Measurements from ENCODE around the gene TSPAN7.

Gene TSPAN7

GRCh38 chrX:38649674-38650647 lies 88.6 kb downstream of the TSPAN7 start:
- Histone ChIP-seq H3K79me2 (ENCODE audit: control insufficient read depth, insufficient read depth, low read length, poor library complexity) (no peaks in the 10 kb centered on the region), H4K12ac (ENCODE audit: low read depth, low read length) (no peak overlapping the region), H3K18ac (ENCODE audit: low read length) (no peak overlapping the region), H3K4me1 (ENCODE audit: control insufficient read depth in 1 of 2, insufficient read depth in 2 of 2, low read length in 2 of 2) (no peaks in the 10 kb centered on the region), H4K91ac (ENCODE audit: low read depth, low read length) (no peak overlapping the region), H2AFZ (ENCODE audit: insufficient read depth, low read length, poor library complexity) (no peak overlapping the region), H2BK120ac (ENCODE audit: insufficient read depth, low read length, poor library complexity) (no peak overlapping the region), H2BK12ac (ENCODE audit: low read length) (no peak overlapping the region), H2BK5ac (ENCODE audit: low read depth, low read length, poor library complexity) (no peak overlapping the region), H2AK5ac (ENCODE audit: low read length) (no peak overlapping the region), H3K27me3 (ENCODE audit: insufficient read depth, low read length) (no peaks in the 10 kb centered on the region), H3K4me3 (ENCODE audit: low read depth, low read length) (no peak overlapping the region), H3K4ac (ENCODE audit: low read depth, low read length) (no peak overlapping the region), H4K8ac (ENCODE audit: low read depth, low read length) (no peak overlapping the region), H3K9ac (ENCODE audit: low read length) (no peak overlapping the region), H3K27ac (ENCODE audit: low read depth, low read length) (no peak overlapping the region), H3K23ac (ENCODE audit: low read length) (no peak overlapping the region), H3K36me3 (ENCODE audit: control insufficient read depth in 1 of 2, insufficient read depth in 2 of 2, low read length in 2 of 2) (no peaks in the 10 kb centered on the region), H3K79me1 (ENCODE audit: low read length) (no peaks in the 10 kb centered on the region), H3K14ac (ENCODE audit: low read length) (no peak overlapping the region), H3K4me2 (ENCODE audit: low read length) (no peak overlapping the region), H3K9me3 (ENCODE audit: insufficient read depth, low read depth, low read length) (no peaks in the 10 kb centered on the region)
- DNase-seq, result no peak
- no CpG with 5 or more reads among the region's 6 CpGs for WGBS (ENCODE audit: extremely low coverage, insufficient coverage, insufficient read length)

- no peaks in the 10 kb centered on the region for H3K9me3 ChIP-seq (ENCODE audit: insufficient read depth, low read depth, low read length)
- no CpG with 5 or more reads among the region's 2 CpGs for WGBS (ENCODE audit: extremely low coverage, insufficient coverage, insufficient read length)
- no peak overlapping the region for H4K12ac ChIP-seq (ENCODE audit: low read depth, low read length)
Measured at GRCh38 chrX:38651625-38652601, 90.6 kb downstream of the TSPAN7 start.

GRCh38 chrX:38652934-38653442 lies 91.6 kb downstream of the TSPAN7 start:
- Histone ChIP-seq H3K9me3 (ENCODE audit: insufficient read depth, low read depth, low read length) (no peaks in the 10 kb centered on the region), H2AK5ac (ENCODE audit: low read length) (no peak overlapping the region), H2BK120ac (ENCODE audit: insufficient read depth, low read length, poor library complexity) (no peak overlapping the region), H3K4me1 (ENCODE audit: control insufficient read depth in 1 of 2, insufficient read depth in 2 of 2, low read length in 2 of 2) (no peaks in the 10 kb centered on the region), H3K36me3 (ENCODE audit: control insufficient read depth in 1 of 2, insufficient read depth in 2 of 2, low read length in 2 of 2) (no peaks in the 10 kb centered on the region), H3K79me2 (ENCODE audit: control insufficient read depth, insufficient read depth, low read length, poor library complexity) (no peaks in the 10 kb centered on the region), H2AFZ (ENCODE audit: insufficient read depth, low read length, poor library complexity) (no peak overlapping the region), H3K4me2 (ENCODE audit: low read length) (no peak overlapping the region), H3K9ac (ENCODE audit: low read length) (no peak overlapping the region), H2BK5ac (ENCODE audit: low read depth, low read length, poor library complexity) (no peak overlapping the region), H3K27ac (ENCODE audit: low read depth, low read length) (no peak overlapping the region), H2BK12ac (ENCODE audit: low read length) (no peak overlapping the region), H3K18ac (ENCODE audit: low read length) (no peak overlapping the region), H4K12ac (ENCODE audit: low read depth, low read length) (no peak overlapping the region), H3K14ac (ENCODE audit: low read length) (no peak overlapping the region), H4K91ac (ENCODE audit: low read depth, low read length) (no peak overlapping the region), H3K4ac (ENCODE audit: low read depth, low read length) (no peak overlapping the region), H3K27me3 (ENCODE audit: insufficient read depth, low read length) (no peaks in the 10 kb centered on the region), H3K23ac (ENCODE audit: low read length) (no peak overlapping the region), H3K4me3 (ENCODE audit: low read depth, low read length) (no peak overlapping the region), H4K8ac (ENCODE audit: low read depth, low read length) (no peak overlapping the region), H3K79me1 (ENCODE audit: low read length) (no peaks in the 10 kb centered on the region)
- WGBS (ENCODE audit: extremely low coverage, insufficient coverage, insufficient read length), result no CpG with 5 or more reads among the region's 13 CpGs
- DNase-seq, result no peak

More at GRCh38 chrX:38651625-38652601, 90.6 kb downstream of the TSPAN7 start:
- no peak overlapping the region for H2BK12ac ChIP-seq (ENCODE audit: low read length)
- H3K36me3 ChIP-seq (ENCODE audit: control insufficient read depth in 1 of 2, insufficient read depth in 2 of 2, low read length in 2 of 2), result no peaks in the 10 kb centered on the region
- H3K23ac ChIP-seq (ENCODE audit: low read length), result no peak overlapping the region
- H2BK5ac ChIP-seq (ENCODE audit: low read depth, low read length, poor library complexity), result no peak overlapping the region
- no peak for DNase-seq
- no peaks in the 10 kb centered on the region for H3K79me1 ChIP-seq (ENCODE audit: low read length)
- H4K8ac ChIP-seq (ENCODE audit: low read depth, low read length), result no peak overlapping the region
- no peak overlapping the region for H3K14ac ChIP-seq (ENCODE audit: low read length)
- no peak overlapping the region for H2AFZ ChIP-seq (ENCODE audit: insufficient read depth, low read length, poor library complexity)
- H2BK120ac ChIP-seq (ENCODE audit: insufficient read depth, low read length, poor library complexity), result no peak overlapping the region
- no peak overlapping the region for H3K9ac ChIP-seq (ENCODE audit: low read length)
- no peak overlapping the region for H3K27ac ChIP-seq (ENCODE audit: low read depth, low read length)
- H3K18ac ChIP-seq (ENCODE audit: low read length), result no peak overlapping the region
- no peak overlapping the region for H3K4me3 ChIP-seq (ENCODE audit: low read depth, low read length)
- H4K91ac ChIP-seq (ENCODE audit: low read depth, low read length), result no peak overlapping the region
- no peak overlapping the region for H2AK5ac ChIP-seq (ENCODE audit: low read length)
- H3K79me2 ChIP-seq (ENCODE audit: control insufficient read depth, insufficient read depth, low read length, poor library complexity), result no peaks in the 10 kb centered on the region
- H3K4ac ChIP-seq (ENCODE audit: low read depth, low read length), result no peak overlapping the region
- no peak overlapping the region for H3K4me2 ChIP-seq (ENCODE audit: low read length)
- H3K4me1 ChIP-seq (ENCODE audit: control insufficient read depth in 1 of 2, insufficient read depth in 2 of 2, low read length in 2 of 2), result no peaks in the 10 kb centered on the region
- no peaks in the 10 kb centered on the region for H3K27me3 ChIP-seq (ENCODE audit: insufficient read depth, low read length)

GRCh38 chrX:38654302-38654701 lies 93.0 kb downstream of the TSPAN7 start:
- Histone ChIP-seq H3K18ac (ENCODE audit: low read length) (no peak overlapping the region), H3K27ac (ENCODE audit: low read depth, low read length) (no peak overlapping the region), H2BK12ac (ENCODE audit: low read length) (no peak overlapping the region), H3K9ac (ENCODE audit: low read length) (no peak overlapping the region), H3K36me3 (ENCODE audit: control insufficient read depth in 1 of 2, insufficient read depth in 2 of 2, low read length in 2 of 2) (no peaks in the 10 kb centered on the region), H3K9me3 (ENCODE audit: insufficient read depth, low read depth, low read length) (no peaks in the 10 kb centered on the region), H2AFZ (ENCODE audit: insufficient read depth, low read length, poor library complexity) (no peak overlapping the region), H4K8ac (ENCODE audit: low read depth, low read length) (no peak overlapping the region), H2BK5ac (ENCODE audit: low read depth, low read length, poor library complexity) (no peak overlapping the region), H3K4ac (ENCODE audit: low read depth, low read length) (no peak overlapping the region), H4K91ac (ENCODE audit: low read depth, low read length) (no peak overlapping the region), H3K4me3 (ENCODE audit: low read depth, low read length) (no peak overlapping the region), H2BK120ac (ENCODE audit: insufficient read depth, low read length, poor library complexity) (no peak overlapping the region), H3K79me1 (ENCODE audit: low read length) (no peaks in the 10 kb centered on the region), H3K4me1 (ENCODE audit: control insufficient read depth in 1 of 2, insufficient read depth in 2 of 2, low read length in 2 of 2) (no peaks in the 10 kb centered on the region), H3K79me2 (ENCODE audit: control insufficient read depth, insufficient read depth, low read length, poor library complexity) (no peaks in the 10 kb centered on the region), H3K27me3 (ENCODE audit: insufficient read depth, low read length) (no peaks in the 10 kb centered on the region), H3K4me2 (ENCODE audit: low read length) (no peak overlapping the region), H3K14ac (ENCODE audit: low read length) (no peak overlapping the region), H2AK5ac (ENCODE audit: low read length) (no peak overlapping the region), H4K12ac (ENCODE audit: low read depth, low read length) (no peak overlapping the region), H3K23ac (ENCODE audit: low read length) (no peak overlapping the region)
- no CpG with 5 or more reads among the region's 1 CpG for WGBS (ENCODE audit: extremely low coverage, insufficient coverage, insufficient read length)
- DNase-seq, result peak in 1 of 2 donors; percentile 44

Measured in trophoblast cell (in vitro differentiated cells and primary cell).